ENCODE data around the gene EVC.
A peak's percentile ranks its signal among the peaks of the same experiment; 100 is the strongest.
"Not testable (repeated sequence)": the region's sequence is repeated elsewhere in the genome, so short reads cannot be mapped to it uniquely, and the experiment has no call there.

Gene EVC

DNA sequence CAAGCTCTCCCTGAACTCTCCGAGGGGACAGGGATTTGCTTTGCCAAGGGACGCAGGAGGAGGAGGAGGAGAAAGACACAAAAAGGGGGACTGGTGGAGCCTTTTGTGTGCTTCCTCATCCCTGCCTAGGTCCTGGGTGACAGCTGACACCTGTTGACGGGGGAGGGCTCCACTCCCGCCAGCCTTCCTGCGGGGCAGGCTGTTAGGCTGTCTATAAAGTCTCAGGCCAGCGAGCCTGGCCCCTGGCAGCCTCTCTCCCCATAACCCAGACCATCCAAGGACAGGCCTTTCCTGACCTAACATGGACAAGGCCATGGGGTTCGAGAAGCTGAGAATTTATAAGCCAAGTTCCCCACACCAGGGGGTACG lies 1.8 kb upstream of the EVC start:
- no peak for DNase-seq

DNA sequence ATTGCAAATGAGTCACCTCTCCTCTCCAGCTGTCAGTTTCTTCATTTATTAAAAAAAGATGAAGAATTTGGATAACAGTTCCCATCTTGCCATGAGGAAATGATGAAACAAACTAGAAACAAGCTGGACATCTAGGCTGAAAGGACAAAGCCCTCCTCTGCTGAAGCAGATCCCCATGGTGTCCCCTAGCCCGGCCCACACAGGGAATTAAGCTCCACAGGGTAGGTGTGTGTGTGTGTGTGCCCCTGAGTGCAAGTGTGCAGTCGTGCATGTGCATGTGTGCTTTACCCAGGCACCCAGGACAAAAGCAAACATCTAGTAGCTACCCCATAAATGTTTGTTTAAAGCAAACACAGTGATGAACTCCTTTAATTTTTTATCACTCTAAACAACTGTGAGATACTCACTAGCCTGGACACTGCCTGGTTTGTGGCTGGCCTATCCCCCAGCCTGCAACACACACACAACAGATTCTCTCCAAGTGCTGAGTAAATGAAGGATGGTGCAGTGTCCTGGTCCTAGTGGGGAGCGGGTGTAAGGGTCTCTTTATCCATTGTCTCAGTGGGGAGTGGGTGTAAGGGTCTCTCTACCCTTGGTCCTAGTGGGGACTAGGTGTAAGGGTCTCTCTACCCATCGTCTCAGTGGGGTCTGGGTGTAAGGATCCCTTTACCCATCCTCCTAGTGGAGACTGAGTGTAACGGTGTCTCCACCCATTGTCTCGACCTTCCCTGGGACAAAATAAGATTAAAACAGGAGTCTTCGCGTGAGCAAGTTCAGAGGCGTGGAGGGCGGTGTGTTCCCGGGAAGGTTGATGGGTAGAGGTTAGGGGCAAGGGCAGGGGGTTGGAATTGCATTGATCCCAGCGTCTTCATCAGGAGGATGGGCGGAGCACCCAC lies 688 bp upstream of the EVC start:
- peak; percentile 39 for DNase-seq

DNA sequence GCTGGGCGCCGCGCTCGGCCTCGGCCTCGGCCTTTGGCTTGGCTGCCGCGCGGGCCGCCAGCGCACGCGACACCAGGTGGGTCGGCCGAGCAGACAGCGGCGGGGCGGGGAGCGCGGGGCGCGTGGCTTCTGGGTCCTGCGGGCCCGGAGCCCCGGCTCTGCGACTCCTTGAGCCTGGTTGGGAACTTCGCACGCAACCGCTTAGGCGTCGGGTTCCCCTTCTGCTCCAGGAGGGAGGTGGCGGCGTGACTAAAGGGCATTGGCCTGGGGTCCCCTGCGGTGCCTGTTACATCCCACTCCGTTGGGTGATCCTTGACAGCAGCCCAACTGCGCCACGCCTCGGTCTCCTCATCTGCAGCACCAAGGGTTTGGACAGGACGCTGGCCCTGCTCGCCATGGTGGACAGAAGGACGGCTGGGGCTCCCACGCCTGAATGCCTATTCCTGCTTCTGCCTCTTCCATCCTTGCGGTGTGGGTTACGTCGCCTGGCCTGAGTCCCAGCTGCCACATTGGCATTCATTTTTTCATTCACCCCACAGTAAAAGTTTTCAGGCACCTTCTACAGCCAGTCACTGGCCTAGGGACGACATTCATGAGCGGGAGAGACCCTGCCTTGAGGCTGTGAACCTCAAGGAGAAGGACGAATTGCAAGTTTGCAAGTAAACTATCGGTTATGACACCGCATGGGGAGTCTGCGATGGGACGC lies 631 bp downstream of the EVC start:
- DNase-seq = no peak

DNA sequence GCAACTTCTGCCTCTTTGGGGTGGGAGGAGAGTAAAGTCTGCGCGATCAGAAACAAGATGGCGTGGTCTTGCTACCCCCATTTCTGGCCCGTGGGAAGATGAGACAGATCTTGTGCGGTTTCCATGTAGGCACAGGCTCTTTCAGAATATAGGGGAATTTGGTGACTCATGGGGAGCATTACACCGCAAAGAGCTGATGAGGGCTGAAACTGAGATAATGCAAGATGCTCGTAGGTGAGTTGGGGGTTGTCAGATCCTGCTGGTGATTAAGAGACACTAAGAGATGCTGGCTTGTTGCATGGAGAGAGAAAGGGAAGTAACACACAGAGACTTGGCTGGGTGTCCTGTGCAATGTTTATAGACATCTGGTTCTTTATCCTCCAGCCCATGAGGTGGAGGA lies 1.5 kb downstream of the EVC start:
- DNase-seq = no peak

DNA sequence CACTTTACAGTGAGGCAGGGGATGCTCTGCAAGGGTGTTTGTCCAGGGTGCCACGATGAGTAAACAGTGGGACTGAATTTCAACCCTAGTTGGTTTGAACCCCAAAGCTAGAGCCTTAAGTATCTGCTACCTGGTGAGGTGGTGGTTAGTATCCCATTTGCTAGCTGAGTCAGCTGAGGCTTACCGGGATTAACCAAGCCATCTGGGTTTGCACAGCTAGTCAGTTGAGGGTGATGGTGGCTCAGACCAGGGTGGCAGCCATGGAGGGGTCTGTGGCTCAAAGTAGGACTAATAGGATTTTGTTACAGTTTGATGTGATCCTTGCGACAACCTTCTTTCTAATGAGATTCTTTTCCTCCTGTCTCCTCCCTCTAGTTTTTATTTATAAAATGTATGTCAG lies 1.9 kb downstream of the EVC start:
- no peak for DNase-seq

DNA sequence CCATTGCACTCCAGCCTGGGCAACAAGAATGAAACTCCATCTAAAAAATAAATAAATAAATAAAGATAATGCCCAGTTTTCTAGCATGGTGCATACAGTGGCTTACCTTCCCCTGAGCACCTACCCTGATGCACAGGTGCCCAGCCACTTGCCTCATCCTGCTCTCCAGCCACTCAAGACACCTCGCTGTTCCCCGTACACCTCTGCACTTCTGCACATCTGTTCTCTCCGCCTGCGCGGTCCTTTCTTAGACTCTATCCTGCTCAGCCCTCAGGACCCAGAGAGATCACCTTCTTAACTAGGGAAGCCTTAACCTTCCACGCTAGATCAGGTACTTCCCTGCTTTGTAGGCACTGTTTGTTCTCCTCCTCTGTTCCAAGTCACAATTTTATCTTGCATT lies 2.9 kb downstream of the EVC start:
- no peak for DNase-seq

DNA sequence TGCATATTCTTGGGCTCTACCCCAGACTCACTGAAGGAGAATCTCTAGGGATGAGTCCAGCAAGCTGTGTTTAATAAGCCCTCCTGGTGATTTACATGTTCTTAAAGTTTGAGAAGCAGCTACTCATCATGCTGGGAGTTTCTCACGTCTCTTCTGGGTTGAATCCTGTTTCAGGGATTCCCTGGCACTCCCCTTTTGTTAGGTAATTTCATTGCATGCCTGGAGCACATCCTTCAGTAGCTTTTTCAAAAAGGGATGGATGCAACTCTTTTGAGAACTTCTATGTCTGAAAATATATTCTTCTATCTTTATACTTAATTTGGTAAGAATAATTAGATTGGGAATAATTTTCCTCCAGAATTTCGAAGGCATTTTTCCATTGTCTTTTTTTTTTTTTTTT lies 4.4 kb downstream of the EVC start:
- no peak for DNase-seq

DNA sequence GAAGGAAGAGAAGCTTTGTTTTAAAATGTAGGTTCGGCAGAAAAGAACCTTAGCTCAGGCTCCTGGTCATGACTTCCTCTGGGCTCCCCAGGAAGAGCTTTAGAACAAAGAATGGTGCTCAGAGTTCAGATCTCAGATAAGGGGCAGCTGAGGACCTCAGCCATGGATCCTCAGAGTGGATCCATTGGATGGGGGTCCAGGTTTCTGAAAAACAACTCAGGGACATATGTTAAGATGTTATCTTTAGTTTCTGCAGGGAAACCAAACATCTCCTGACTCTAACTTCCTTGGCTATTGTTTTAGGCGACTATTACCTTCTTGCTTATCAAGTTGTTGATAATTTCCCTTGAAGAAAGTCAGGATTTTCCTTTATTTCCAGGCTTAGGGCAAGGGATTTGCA lies 5.4 kb downstream of the EVC start:
- no peak for DNase-seq

DNA sequence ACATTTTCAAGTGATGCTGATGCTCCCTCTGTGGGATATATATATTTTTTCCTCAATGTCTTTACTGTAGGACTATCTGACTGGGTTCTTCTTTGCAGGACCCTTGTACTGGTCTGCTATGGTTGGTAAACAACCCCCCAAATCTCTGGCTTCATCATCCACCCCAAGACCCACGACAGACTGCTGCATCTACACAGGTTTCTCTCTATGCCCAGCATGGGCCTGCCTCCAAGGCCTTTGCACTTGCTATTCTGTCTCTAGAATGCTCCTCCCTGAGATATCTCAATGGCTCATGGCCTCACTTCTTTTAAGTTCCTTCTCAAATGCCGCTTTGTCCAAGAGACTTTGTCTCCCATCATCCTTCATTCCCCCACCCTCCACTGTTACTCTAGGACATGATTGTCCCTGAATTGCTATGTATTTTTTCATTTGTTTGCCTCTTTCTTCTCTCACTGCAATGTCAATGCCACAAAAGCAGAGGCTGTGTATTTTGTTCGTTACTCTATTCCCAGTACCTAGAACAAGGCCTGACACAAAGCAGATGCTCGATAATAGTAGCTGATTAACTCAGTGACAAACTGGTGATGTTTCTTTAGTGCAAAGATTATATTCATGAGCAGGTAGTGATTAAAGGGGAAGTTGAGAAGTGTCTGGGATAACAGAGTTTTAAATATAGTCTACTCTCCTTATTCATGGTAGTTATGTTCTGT lies 6.6 kb downstream of the EVC start:
- no peak for DNase-seq

DNA sequence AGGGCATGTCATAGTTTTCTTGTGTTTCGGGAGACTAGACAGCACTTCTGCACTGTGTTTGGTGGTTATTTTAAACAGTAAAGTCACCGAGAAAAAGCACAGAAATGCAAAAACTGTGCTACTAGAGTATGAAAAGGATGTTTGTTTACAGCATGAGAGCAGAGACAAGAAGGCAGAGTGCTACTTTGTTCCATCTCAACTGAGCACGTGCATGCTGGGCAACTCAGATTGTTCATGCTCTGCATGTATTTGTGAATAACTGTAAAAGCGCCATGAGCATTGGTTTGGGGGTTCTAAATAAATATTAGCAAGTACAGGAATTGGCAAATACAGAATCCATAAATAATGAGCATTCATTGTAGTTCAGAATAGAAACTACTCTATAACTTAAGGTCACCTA lies 7.4 kb downstream of the EVC start:
- DNase-seq = no peak

DNA sequence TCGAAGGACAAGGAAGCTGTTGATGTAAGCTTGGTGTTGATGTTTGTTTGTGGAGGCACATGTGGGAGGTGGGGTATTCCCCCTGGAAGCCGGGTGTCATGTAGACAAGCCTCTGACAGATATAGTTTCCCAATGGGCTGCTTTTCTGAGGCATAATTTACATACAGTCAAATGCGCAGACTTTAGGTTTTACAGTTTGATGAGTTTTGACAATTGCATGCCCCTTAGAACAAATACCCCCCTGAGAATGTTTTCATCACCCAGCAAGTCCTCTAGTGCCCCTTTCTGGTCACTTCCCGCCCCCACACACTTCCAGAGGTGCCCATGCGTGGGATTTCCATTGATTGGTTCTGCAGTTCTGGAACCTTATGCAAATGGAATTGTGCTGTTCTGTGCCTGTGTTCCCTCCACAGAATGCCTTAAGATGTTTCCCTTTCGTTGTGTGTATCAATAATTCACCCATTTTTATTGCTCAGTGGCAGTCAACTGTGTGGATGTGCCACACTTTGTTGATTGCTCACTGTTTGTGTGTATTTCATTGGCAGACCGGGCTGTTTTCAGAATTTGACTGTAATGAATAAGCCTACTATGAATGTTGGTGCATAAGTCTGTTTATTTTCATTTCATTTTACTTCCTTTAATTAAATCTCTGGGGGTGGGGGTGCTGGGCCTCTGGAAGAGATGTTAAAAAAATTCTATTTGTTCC lies 8.5 kb downstream of the EVC start:
- DNase-seq = no peak

DNA sequence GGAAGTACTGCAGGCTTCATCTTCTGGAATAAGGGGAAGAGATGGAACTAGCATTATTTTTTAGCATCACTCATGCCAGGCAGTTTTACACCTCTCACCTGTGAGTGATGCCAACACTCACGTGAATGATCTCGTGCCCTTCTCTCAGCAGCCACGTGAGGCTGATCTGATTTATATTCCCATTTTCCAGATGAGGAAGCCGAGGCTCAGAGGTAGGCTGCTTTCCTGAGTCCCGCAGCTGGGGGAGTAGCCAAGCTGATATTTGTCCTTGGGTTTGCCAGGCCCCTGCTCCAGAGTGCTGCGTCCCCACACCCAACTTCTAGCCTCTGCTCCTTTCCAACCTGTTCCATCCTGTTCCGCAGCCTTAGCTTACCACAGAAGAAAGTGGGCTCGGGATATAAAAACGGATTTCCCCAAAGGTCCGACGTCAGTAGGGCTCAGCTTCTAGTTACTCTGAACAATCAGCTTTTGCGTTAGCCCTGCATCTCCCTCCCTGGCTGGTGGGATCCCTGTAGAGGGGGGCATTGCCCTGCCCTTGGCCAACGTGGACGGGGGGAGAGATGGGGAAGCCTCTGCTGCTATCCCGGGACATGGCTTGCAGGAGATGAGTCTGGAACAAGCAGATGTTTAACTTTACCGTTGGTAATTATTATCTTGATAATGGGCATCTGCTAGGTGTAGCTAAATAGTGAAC lies 9.3 kb downstream of the EVC start:
- DNase-seq = no peak

DNA sequence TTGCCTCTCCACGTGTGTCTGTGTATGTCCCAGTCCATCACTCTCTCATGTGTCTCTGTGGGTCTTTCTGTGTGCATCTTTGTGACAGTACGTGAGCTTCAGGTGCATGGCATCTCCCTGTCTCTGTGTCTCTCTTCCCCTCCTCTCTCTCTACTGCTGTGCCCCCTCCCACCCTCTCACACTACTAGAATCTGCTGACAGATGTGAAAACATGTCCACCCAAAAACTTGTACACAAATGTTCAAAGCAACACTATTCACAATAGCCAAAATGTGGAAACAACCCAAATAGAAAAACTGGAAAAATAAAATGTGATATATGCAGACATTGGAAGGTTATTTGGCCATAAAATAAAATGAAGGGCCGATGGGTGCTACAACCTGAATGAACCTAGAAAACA lies 10.0 kb downstream of the EVC start:
- DNase-seq = no peak

DNA sequence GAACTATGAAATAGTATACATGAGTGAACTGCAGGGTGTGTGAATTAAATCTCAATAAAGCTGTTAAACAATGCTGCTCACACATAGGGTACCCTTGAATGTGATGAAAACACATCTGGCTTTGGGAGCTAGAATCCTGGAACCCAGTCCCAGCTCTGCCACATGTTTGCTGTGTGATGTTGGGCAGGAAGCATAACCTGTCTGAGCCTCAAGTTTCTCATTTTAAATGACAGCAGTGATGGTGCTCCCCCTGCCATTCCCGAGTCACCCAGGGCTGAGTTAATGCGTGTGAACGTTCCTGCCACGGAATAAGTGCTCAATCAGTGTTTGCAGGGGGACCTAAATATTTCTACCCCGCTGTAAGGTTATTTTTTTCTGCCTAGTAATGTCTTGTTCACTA lies 10.9 kb downstream of the EVC start:
- DNase-seq = no peak

DNA sequence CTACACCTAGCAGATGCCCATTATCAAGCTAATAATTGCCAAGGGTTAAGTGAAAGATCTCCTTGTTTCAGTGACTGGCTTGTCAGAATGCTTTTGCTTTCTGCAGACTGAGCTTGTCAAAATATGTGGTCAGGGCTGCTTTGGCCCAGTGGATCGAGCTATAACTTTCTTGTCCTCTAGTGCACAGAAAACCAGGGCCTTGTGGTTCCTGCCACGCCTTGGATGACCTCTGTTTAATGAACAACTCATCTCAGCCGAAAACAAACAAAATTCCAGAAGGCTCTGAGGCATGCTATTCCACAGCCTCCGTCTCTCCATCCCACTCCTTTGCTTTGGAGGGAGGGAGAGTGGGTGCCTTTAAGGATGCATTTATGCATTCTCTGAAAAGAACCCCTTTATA lies 11.3 kb downstream of the EVC start:
- no peak for DNase-seq

DNA sequence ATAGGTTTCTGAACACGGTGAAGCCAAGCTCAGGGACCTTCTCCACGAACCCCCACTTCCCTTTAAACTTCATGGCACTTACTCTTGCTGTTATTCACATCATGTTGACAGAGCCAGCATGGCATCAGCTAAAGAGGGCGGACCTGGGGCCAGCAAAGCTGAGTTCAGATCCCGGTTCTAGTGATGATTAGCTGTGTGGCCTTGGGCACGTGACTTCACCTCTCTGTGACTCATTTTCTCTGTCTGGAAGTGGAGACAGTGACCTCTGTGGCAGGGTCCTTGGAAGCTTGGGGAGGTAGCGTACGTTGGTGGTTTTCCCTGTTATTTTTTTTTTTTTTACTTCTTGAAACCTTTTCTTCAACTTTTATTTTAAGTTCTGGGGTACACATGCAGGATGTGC lies 13.4 kb downstream of the EVC start:
- DNase-seq = no peak

DNA sequence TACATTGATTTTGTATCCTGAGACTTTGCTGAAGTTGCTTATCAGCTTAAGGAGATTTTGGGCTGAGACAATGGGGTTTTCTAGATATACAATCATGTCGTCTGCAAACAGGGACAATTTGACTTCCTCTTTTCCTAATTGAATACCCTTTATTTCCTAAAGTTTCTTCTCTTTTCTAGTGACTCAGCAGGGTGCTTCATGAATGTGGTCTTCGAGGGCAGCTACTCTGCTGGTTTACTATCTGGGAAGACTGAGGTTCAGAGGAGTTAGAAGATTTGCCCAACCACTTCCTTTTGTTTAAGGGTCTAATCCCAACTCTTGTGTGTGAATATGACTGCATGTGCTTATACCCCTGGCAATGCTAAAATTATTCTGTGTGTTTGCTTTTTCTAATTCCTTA lies 17.4 kb downstream of the EVC start:
- DNase-seq = not testable (repeated sequence)

DNA sequence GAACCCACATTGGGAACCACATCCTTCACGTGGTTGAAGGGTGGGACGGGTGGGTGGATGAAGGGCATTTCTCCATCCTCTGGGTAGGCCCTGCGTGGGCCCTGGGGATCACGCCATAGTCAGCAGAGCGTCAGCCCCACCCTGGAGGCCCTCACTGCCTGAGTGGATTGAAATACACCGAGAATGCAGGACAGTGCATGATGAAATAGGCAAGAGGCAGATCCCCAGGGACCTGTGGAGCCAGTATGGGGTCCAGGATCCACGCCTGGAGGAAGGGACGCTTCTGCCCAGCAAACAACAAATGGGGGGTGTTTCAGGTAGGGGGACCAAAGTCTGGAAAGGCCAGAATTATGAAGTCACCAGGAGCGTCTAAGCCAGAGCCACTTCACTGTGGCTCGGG lies 19.4 kb downstream of the EVC start:
- DNase-seq = no peak

DNA sequence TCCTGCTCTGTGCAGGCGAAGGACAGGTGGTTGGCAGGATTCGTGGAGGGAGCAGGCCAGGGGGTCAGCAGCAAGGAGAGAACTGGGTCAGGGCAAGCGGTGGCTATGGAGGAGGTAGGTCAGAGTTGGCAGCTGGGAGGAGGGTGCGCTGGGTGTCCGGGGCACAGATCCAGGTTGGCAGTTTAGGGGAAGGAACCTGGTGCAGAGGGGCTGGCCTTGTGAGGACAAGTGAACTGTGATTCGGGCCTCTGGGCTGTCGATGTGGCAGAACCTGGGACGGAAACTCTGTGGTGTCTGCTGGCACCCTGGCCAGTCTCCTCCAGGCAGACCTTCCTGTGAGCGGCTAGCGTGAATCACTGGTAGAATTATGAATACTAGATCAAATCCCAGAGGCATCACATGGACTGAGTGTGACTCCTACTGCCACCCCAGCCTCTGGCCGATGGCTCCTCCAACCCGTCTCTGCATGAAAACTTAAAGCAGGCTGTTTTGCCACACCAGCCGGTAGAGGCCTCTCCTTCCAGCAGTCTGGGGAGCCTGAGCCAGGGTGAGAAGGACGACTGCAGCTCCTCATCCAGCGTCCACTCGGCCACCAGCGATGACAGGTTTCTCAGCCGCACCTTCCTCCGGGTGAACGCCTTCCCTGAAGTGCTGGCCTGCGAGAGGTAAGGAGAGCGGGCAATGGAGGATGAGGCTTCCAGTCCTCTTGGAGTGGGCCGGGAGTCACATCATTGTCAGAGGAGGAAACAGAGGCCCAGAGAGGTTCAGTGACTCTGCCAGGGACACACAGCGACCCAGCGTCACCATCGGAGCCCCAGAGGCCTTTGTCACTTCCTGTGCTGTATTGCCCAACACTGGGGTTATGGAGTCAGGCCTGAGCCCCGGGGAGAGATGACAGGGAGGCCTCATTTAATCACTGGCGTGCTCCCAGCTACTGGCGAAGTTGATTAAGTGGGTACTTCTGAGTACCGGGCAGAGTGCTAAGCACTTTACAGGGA lies 20.3 kb downstream of the EVC start:
- DNase-seq = no peak

DNA sequence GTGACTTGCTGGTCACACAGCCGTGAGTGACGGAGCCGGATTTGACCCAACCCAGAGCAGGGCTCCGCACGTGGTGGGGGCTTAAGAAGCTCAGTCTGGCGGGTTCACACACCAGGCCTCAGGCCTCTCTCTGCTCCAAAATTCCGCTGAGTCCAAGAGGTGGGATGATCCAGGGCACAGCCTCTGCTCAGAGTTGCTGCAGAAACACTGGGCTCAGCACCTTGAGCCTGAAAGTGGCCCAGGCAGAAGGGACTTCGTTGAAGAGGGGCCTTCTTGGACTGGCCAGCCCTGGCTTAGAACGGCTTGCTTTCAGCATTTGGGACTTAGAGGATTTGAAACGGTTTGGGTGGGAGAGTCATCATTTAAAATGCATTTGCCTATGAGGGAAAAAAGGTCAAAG lies 21.2 kb downstream of the EVC start:
- DNase-seq = no peak

DNA sequence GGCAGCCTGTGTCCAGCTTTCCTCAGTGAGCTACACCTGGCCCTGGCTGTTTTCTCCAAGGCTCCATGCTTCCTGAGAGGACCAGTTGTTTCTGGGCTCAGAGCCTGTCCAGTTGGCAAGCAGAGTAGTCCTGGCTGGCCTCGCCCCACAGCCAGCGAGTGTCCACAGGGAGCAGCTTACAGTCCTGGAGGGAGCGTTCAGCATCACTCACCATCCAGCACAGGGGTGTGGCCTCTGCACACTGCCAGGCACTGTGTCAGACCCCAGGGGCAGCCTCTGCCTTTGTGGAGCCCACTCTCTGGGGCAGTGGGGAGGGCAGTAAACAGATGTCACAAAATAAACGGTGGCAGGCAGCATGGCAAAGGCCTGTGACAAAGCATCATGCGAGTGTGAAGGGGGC lies 23.9 kb downstream of the EVC start:
- DNase-seq = no peak
